NOMO-1 treated with dmso at 0.1 percent for 144 hours (cell line): ENCODE results near the gene TMPRSS15.

Experiments used
- DNase-seq: peaks from one replicate; lab custom pipeline; 2025; ENCODE audit not compliant: unreplicated experiment; lab: John Stamatoyannopoulos, UW

Gene TMPRSS15

GRCh38 chr21:18350216-18350615 lies 53.4 kb downstream of the TMPRSS15 start:
- DNase-seq: no peak

- no peak for DNase-seq
Observed at GRCh38 chr21:18349468-18349867, 54.1 kb downstream of the TMPRSS15 start.

GRCh38 chr21:18340387-18340942 lies 63.1 kb downstream of the TMPRSS15 start:
- no peak for DNase-seq

GRCh38 chr21:18335651-18336236 lies 67.8 kb downstream of the TMPRSS15 start:
- no peak for DNase-seq

GRCh38 chr21:18334066-18334465 lies 69.5 kb downstream of the TMPRSS15 start:
- DNase-seq: no peak

GRCh38 chr21:18318156-18318555 lies 85.4 kb downstream of the TMPRSS15 start:
- no peak for DNase-seq

- no peak for DNase-seq
Observed at GRCh38 chr21:18298228-18298627, 105.4 kb downstream of the TMPRSS15 start.

- DNase-seq: no peak
Observed at GRCh38 chr21:18294100-18294499, 109.5 kb downstream of the TMPRSS15 start.

GRCh38 chr21:18289876-18290275 lies 113.7 kb downstream of the TMPRSS15 start:
- DNase-seq: no peak

GRCh38 chr21:18285379-18285778 lies 118.2 kb downstream of the TMPRSS15 start:
- no peak for DNase-seq

- no peak for DNase-seq
Observed at GRCh38 chr21:18275781-18276180, 127.8 kb downstream of the TMPRSS15 start.

GRCh38 chr21:18274370-18274769 lies 129.2 kb downstream of the TMPRSS15 start:
- DNase-seq: no peak

GRCh38 chr21:18273400-18273799 lies 130.2 kb downstream of the TMPRSS15 start:
- DNase-seq: no peak

- no peak for DNase-seq
Observed at GRCh38 chr21:18269856-18270255, 133.7 kb downstream of the TMPRSS15 start.

- DNase-seq: no peak
Observed at GRCh38 chr21:18268906-18269305, 134.7 kb downstream of the TMPRSS15 start.

GRCh38 chr21:18267496-18267895 lies 136.1 kb downstream of the TMPRSS15 start:
- no peak for DNase-seq

- DNase-seq: no peak
Observed at GRCh38 chr21:18265944-18266343, 137.6 kb downstream of the TMPRSS15 start.

GRCh38 chr21:18253799-18254198 lies 149.8 kb downstream of the TMPRSS15 start:
- no peak for DNase-seq

- no peak for DNase-seq
Observed at GRCh38 chr21:18253221-18253620, 150.4 kb downstream of the TMPRSS15 start.

- DNase-seq: no peak
Observed at GRCh38 chr21:18252680-18253079, 150.9 kb downstream of the TMPRSS15 start.

- DNase-seq: no peak
Observed at GRCh38 chr21:18252256-18252655, 151.3 kb downstream of the TMPRSS15 start.

GRCh38 chr21:18251065-18251464 lies 152.5 kb downstream of the TMPRSS15 start:
- DNase-seq: no peak

- no peak for DNase-seq
Observed at GRCh38 chr21:18249672-18250071, 153.9 kb downstream of the TMPRSS15 start.
